ENCODE measurements around the gene SLC9A3.

Gene SLC9A3

DNA sequence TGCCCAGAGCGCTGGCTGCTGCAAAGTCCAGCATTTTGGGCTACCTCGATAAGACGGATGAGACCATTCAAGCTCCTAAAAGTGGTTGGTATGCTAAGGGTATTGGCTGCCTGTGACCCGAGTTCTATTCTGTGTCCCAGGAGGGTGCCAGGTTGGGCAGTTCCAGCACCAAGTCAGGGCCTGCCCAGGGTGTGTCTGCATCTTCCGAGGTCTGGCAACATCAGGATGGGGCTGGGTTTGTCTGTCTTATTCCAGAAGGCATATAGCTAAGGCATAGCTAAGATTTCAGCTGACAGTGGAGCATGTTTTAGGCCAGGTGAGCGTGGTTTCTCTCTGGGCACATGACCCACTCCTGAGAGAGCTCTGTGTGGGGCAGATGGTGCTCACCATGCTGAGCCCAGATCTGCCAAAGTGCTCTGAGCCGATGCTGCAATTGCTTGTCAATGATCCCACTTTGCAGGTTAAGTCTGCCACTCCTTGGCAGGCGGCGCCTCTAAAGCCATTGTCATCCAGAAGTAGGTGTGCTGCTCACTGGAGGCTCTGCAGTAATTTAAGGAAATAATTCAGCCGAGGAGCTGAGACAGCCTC is 7.8 kb downstream of the SLC9A3 start:
- Histone ChIP-seq H4K8ac (ENCODE audit: low read depth, low read length) (no peak overlapping the region), H3K18ac (ENCODE audit: low read length) (no peak overlapping the region), H3K23ac (ENCODE audit: low read length) (no peak overlapping the region)

DNA sequence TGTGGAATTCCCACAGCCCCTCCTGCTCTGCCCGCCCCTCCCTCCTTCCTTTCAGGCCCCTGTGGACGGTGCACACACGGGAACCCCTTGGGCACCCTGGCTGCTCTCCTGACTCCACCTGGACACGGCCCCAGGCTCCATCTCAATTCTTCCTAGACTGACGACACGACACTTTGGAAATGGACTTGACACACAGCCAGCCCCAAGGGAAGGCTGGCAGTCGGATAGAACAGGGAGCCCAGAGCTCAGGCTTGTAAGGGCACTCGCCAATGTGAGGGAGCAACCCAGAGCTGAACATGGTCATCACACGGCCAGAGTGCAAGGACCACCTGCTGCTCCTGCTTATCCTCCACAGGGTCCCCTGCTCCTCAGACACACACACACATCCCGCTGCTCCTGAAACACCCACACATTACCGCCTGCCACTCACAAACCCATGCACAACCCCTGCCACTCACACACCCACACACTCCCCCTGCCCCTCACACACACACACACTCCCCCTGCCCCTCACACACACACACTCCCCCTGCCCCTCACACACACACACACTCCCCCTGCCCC is 8.9 kb downstream of the SLC9A3 start:
- H3K4ac ChIP-seq (ENCODE audit: low read depth, low read length) = no peak overlapping the region
- WGBS (ENCODE audit: extremely low coverage, insufficient coverage, insufficient read length) = no CpG with 5 or more reads among the region's 11 CpGs

More for the DNA sequence above, 7.8 kb downstream of the SLC9A3 start:
- Histone ChIP-seq H3K14ac (ENCODE audit: low read length) (no peak overlapping the region), H2BK120ac (ENCODE audit: insufficient read depth, low read length, poor library complexity) (no peak overlapping the region), H2BK5ac (ENCODE audit: low read depth, low read length, poor library complexity) (no peak overlapping the region), H3K9ac (ENCODE audit: low read length) (no peak overlapping the region), H3K79me1 (ENCODE audit: low read length) (no peaks in the 10 kb centered on the region), H4K91ac (ENCODE audit: low read depth, low read length) (no peak overlapping the region), H4K12ac (ENCODE audit: low read depth, low read length) (no peak overlapping the region), H3K79me2 (ENCODE audit: control insufficient read depth, insufficient read depth, low read length, poor library complexity) (no peaks in the 10 kb centered on the region), H3K27me3 (ENCODE audit: insufficient read depth, low read length) (no peaks in the 10 kb centered on the region), H3K27ac (ENCODE audit: low read depth, low read length) (no peak overlapping the region), H3K36me3 (ENCODE audit: control insufficient read depth in 1 of 2, insufficient read depth in 2 of 2, low read length in 2 of 2) (no peaks in the 10 kb centered on the region), H2AFZ (ENCODE audit: insufficient read depth, low read length, poor library complexity) (no peak overlapping the region), H3K9me3 (ENCODE audit: insufficient read depth, low read depth, low read length) (no peaks in the 10 kb centered on the region), H3K4ac (ENCODE audit: low read depth, low read length) (no peak overlapping the region), H3K4me3 (ENCODE audit: low read depth, low read length) (no peak overlapping the region), H3K4me2 (ENCODE audit: low read length) (no peak overlapping the region), H3K4me1 (ENCODE audit: control insufficient read depth in 1 of 2, insufficient read depth in 2 of 2, low read length in 2 of 2) (peaks cover 0 to 3% of the 10 kb centered on the region in 2 experiments), H2BK12ac (ENCODE audit: low read length) (no peak overlapping the region), H2AK5ac (ENCODE audit: low read length) (no peak overlapping the region)
- no CpG with 5 or more reads among the region's 10 CpGs for WGBS (ENCODE audit: extremely low coverage, insufficient coverage, insufficient read length)
- no peak for DNase-seq

DNA sequence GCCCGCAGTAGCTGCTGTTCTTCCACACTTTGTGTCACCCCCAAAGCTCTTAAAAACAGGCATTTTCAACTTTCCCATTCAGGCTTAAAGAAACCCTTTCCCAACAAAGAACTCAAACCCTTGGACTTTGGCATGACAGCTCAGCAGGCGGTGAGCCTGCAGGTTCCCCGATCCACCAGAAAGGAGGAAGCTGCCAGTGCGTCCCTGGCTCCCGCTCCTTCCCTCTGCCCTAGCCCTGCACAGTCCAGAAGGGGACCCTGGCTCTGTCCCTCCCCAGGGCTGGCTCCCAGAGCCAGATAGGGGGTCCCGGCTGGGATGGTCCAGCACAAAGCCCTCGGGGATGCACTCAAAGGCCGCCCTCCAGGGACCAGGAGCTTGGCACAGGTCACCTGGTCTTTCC is 9.6 kb downstream of the SLC9A3 start:
- Histone ChIP-seq H3K23ac (ENCODE audit: low read length) (no peak overlapping the region), H3K27me3 (ENCODE audit: insufficient read depth, low read length) (no peaks in the 10 kb centered on the region), H3K79me2 (ENCODE audit: control insufficient read depth, insufficient read depth, low read length, poor library complexity) (no peaks in the 10 kb centered on the region), H2BK12ac (ENCODE audit: low read length) (no peak overlapping the region), H3K4me2 (ENCODE audit: low read length) (no peak overlapping the region), H3K9me3 (ENCODE audit: insufficient read depth, low read depth, low read length) (no peaks in the 10 kb centered on the region), H3K36me3 (ENCODE audit: control insufficient read depth in 1 of 2, insufficient read depth in 2 of 2, low read length in 2 of 2) (no peaks in the 10 kb centered on the region), H3K4ac (ENCODE audit: low read depth, low read length) (no peak overlapping the region), H3K4me1 (ENCODE audit: control insufficient read depth in 1 of 2, insufficient read depth in 2 of 2, low read length in 2 of 2) (peaks cover 0 to 3% of the 10 kb centered on the region in 2 experiments), H3K4me3 (ENCODE audit: low read depth, low read length) (no peak overlapping the region), H2BK120ac (ENCODE audit: insufficient read depth, low read length, poor library complexity) (no peak overlapping the region), H2BK5ac (ENCODE audit: low read depth, low read length, poor library complexity) (no peak overlapping the region), H3K18ac (ENCODE audit: low read length) (no peak overlapping the region), H4K12ac (ENCODE audit: low read depth, low read length) (no peak overlapping the region), H3K79me1 (ENCODE audit: low read length) (no peaks in the 10 kb centered on the region), H3K9ac (ENCODE audit: low read length) (no peak overlapping the region), H4K8ac (ENCODE audit: low read depth, low read length) (no peak overlapping the region), H3K14ac (ENCODE audit: low read length) (no peak overlapping the region), H4K91ac (ENCODE audit: low read depth, low read length) (no peak overlapping the region), H2AK5ac (ENCODE audit: low read length) (no peak overlapping the region), H3K27ac (ENCODE audit: low read depth, low read length) (no peak overlapping the region), H2AFZ (ENCODE audit: insufficient read depth, low read length, poor library complexity) (no peak overlapping the region)
- no peak for DNase-seq
- no CpG with 5 or more reads among the region's 8 CpGs for WGBS (ENCODE audit: extremely low coverage, insufficient coverage, insufficient read length)

More for the DNA sequence above, 8.9 kb downstream of the SLC9A3 start:
- Histone ChIP-seq H4K12ac (ENCODE audit: low read depth, low read length) (no peak overlapping the region), H3K18ac (ENCODE audit: low read length) (no peak overlapping the region), H2BK12ac (ENCODE audit: low read length) (no peak overlapping the region), H3K79me1 (ENCODE audit: low read length) (no peaks in the 10 kb centered on the region), H3K79me2 (ENCODE audit: control insufficient read depth, insufficient read depth, low read length, poor library complexity) (no peaks in the 10 kb centered on the region), H2AK5ac (ENCODE audit: low read length) (no peak overlapping the region), H4K8ac (ENCODE audit: low read depth, low read length) (no peak overlapping the region), H3K4me2 (ENCODE audit: low read length) (no peak overlapping the region), H3K9me3 (ENCODE audit: insufficient read depth, low read depth, low read length) (no peaks in the 10 kb centered on the region), H3K14ac (ENCODE audit: low read length) (no peak overlapping the region), H3K27ac (ENCODE audit: low read depth, low read length) (no peak overlapping the region), H2BK5ac (ENCODE audit: low read depth, low read length, poor library complexity) (no peak overlapping the region), H3K23ac (ENCODE audit: low read length) (no peak overlapping the region), H3K9ac (ENCODE audit: low read length) (no peak overlapping the region), H3K36me3 (ENCODE audit: control insufficient read depth in 1 of 2, insufficient read depth in 2 of 2, low read length in 2 of 2) (no peaks in the 10 kb centered on the region), H2AFZ (ENCODE audit: insufficient read depth, low read length, poor library complexity) (no peak overlapping the region), H3K27me3 (ENCODE audit: insufficient read depth, low read length) (no peaks in the 10 kb centered on the region), H2BK120ac (ENCODE audit: insufficient read depth, low read length, poor library complexity) (no peak overlapping the region), H3K4me1 (ENCODE audit: control insufficient read depth in 1 of 2, insufficient read depth in 2 of 2, low read length in 2 of 2) (peaks cover 0 to 3% of the 10 kb centered on the region in 2 experiments), H3K4me3 (ENCODE audit: low read depth, low read length) (no peak overlapping the region), H4K91ac (ENCODE audit: low read depth, low read length) (no peak overlapping the region)
- DNase-seq = no peak

DNA sequence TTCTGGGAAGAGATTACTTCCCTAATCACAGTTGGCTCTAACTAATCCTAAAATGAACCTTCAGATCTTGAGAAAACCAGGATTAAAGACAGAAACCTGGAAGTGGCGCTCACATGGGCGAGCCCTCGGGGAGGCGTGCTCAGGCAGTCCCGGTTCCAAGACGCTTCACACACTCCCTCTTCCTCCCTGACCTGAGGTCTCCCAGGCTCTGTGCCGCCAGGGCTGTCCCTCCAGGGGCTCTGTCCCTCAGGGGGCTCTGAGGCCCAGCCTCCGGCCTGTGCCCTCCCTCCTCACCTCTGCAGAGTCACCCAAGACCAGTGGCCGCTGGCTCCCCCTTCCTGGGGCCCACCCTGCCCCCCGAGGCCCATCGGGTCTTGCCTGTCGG is 10.2 kb downstream of the SLC9A3 start:
- WGBS (ENCODE audit: extremely low coverage, insufficient coverage, insufficient read length) = no CpG with 5 or more reads among the region's 12 CpGs

More for the DNA sequence above, 10.2 kb downstream of the SLC9A3 start:
- Histone ChIP-seq H3K4me2 (ENCODE audit: low read length) (no peak overlapping the region), H3K27ac (ENCODE audit: low read depth, low read length) (no peak overlapping the region), H3K9ac (ENCODE audit: low read length) (no peak overlapping the region), H3K9me3 (ENCODE audit: insufficient read depth, low read depth, low read length) (no peaks in the 10 kb centered on the region), H4K8ac (ENCODE audit: low read depth, low read length) (no peak overlapping the region), H2AK5ac (ENCODE audit: low read length) (no peak overlapping the region), H2BK120ac (ENCODE audit: insufficient read depth, low read length, poor library complexity) (no peak overlapping the region), H3K23ac (ENCODE audit: low read length) (no peak overlapping the region), H3K4me1 (ENCODE audit: control insufficient read depth in 1 of 2, insufficient read depth in 2 of 2, low read length in 2 of 2) (peaks cover 0 to 3% of the 10 kb centered on the region in 2 experiments), H4K12ac (ENCODE audit: low read depth, low read length) (no peak overlapping the region), H2BK5ac (ENCODE audit: low read depth, low read length, poor library complexity) (no peak overlapping the region), H3K4ac (ENCODE audit: low read depth, low read length) (no peak overlapping the region), H3K4me3 (ENCODE audit: low read depth, low read length) (no peak overlapping the region), H2AFZ (ENCODE audit: insufficient read depth, low read length, poor library complexity) (no peak overlapping the region), H3K36me3 (ENCODE audit: control insufficient read depth in 1 of 2, insufficient read depth in 2 of 2, low read length in 2 of 2) (no peaks in the 10 kb centered on the region), H3K79me2 (ENCODE audit: control insufficient read depth, insufficient read depth, low read length, poor library complexity) (no peaks in the 10 kb centered on the region), H4K91ac (ENCODE audit: low read depth, low read length) (no peak overlapping the region), H2BK12ac (ENCODE audit: low read length) (no peak overlapping the region), H3K79me1 (ENCODE audit: low read length) (no peaks in the 10 kb centered on the region), H3K18ac (ENCODE audit: low read length) (no peak overlapping the region), H3K27me3 (ENCODE audit: insufficient read depth, low read length) (no peaks in the 10 kb centered on the region), H3K14ac (ENCODE audit: low read length) (no peak overlapping the region)
- no peak for DNase-seq
